GM12878 (cell line): Measurements from ENCODE around the gene TRAF3. TPM values are rescaled to one million over a fixed set of nuclear protein-coding genes. Genes with fewer than 3 reads are reported as not detected.

Source experiments
- ATAC-seq: fragments of 200-7000 bp; cut with Tn5 transposase; 3 replicates; pipeline ENCODE4 v1.9.1; 2020; ENCODE audit warnings: mild to moderate bottlenecking, moderate library complexity
- BruUV-seq: library from RNA; stranded (reverse); fragments of 400-500 nt; replicated peaks from 2 replicates; lab custom pipeline; 2021; lab: Mats Ljungman, UMichigan
- CTCF ChIA-PET: fragments of 300-600 bp; sonication (Branson Sonifier 250); formaldehyde crosslinking; extraction: SDS; loops from one replicate; lab custom pipeline; 2021; ENCODE audit warnings: inconsistent platforms; lab: Yijun Ruan, JAX
- POLR2A ChIA-PET: fragments of 350-600 bp; formaldehyde crosslinking; extraction: SDS; loops from one replicate; lab custom pipeline; 2021; ENCODE audit warnings: inconsistent platforms; lab: Charles Lee
- RAD21 ChIA-PET: fragments of 300-600 bp; sonication (Branson Sonifier 250); formaldehyde crosslinking; loops from one replicate; lab custom pipeline; 2023; ENCODE audit warnings: antibody characterized with exemption; ENCODE audit not compliant: unreplicated experiment; lab: Charles Lee
- SMC1A ChIA-PET: fragments of 300-600 bp; sonication (Branson Sonifier 250); formaldehyde crosslinking; loops from one replicate; lab custom pipeline; 2023; ENCODE audit not compliant: unreplicated experiment, uncharacterized antibody; lab: Charles Lee
- DNase-seq: peaks from one replicate; pipeline ENCODE4 v3.0.0-alpha.2; 2011; ENCODE audit warnings: low read depth, low spot score
- FAIRE-seq: peaks from 3 replicates; lab custom pipeline; 2011; peaks lifted over from hg19 to GRCh38; lab: Jason Lieb, UNC
- H2AFZ ChIP-seq: 2 replicates; pipeline ENCODE4 v1.6.0; 2011; ENCODE audit warnings: low read depth, low read length, control low read depth; ENCODE audit not compliant: control insufficient read depth
- H3K27ac ChIP-seq: 2 replicates; pipeline ENCODE4 v1.5.1; 2011; ENCODE audit warnings: control low read depth; ENCODE audit not compliant: control insufficient read depth, insufficient read depth
- H3K27me3 ChIP-seq, 2 experiments: replicated peaks in 1 of 2; 2 replicates each; pipeline versions ENCODE4 v1.6.0 to v1.6.1; 2011; ENCODE audit warnings: low read length in 1 of 2; ENCODE audit not compliant: control insufficient read depth in 2 of 2, insufficient read depth in 2 of 2
- H3K36me3 ChIP-seq, 2 experiments: 2 replicates each; pipeline ENCODE4 v1.5.1; 2011; ENCODE audit warnings: low read length in 1 of 2; ENCODE audit not compliant: control insufficient read depth in 2 of 2, insufficient read depth in 2 of 2
- H3K4me1 ChIP-seq: 2 replicates; pipeline ENCODE4 v1.6.1; 2011; ENCODE audit warnings: mild to moderate bottlenecking, low read length, moderate library complexity, mixed read lengths; ENCODE audit not compliant: control insufficient read depth, insufficient read depth
- H3K4me2 ChIP-seq: 2 replicates; pipeline ENCODE4 v1.6.0; 2011; ENCODE audit warnings: control low read depth; ENCODE audit not compliant: control insufficient read depth, insufficient read depth
- H3K4me3 ChIP-seq: fragments of 200-600 bp; sonication (generic); 2 replicates; pipeline ENCODE4 v1.5.1; 2016
- H3K79me2 ChIP-seq: 2 replicates; pipeline ENCODE4 v1.6.0; 2011; ENCODE audit warnings: low read length; ENCODE audit not compliant: control insufficient read depth, insufficient read depth
- H3K9ac ChIP-seq: 2 replicates; pipeline ENCODE4 v1.8.0; 2011; ENCODE audit warnings: low read length, control low read depth, mixed read lengths; ENCODE audit not compliant: control insufficient read depth, insufficient read depth
- H3K9me3 ChIP-seq: replicated peaks from 3 replicates; pipeline ENCODE4 v1.5.1; 2011; ENCODE audit warnings: mild to moderate bottlenecking, low read length; ENCODE audit not compliant: control insufficient read depth, insufficient read depth
- H4K20me1 ChIP-seq: 2 replicates; pipeline ENCODE4 v1.6.0; 2011; ENCODE audit not compliant: control insufficient read depth, insufficient read depth
- BACH1 ChIP-seq: fragments of 450-650 bp; IDR thresholded peaks from 2 replicates; pipeline ENCODE4 v1.6.1; 2017; ENCODE audit warnings: mild to moderate bottlenecking, borderline replicate concordance
- EED ChIP-seq: sonication (generic); IDR thresholded peaks from 2 replicates; pipeline ENCODE4 v1.6.1; 2016; ENCODE audit warnings: antibody characterized with exemption, low read depth
- FOS ChIP-seq: IDR thresholded peaks from 3 replicates; pipeline ENCODE4 v1.6.1; 2011; ENCODE audit warnings: borderline replicate concordance; ENCODE audit not compliant: insufficient read length; ENCODE audit errors: extremely low read depth
- IRF3 ChIP-seq: fragments of 450-650 bp; IDR thresholded peaks from 2 replicates; pipeline ENCODE4 v1.6.1; 2014; ENCODE audit warnings: mild to moderate bottlenecking
- MTA3 ChIP-seq: IDR thresholded peaks from 2 replicates; pipeline ENCODE4 v1.6.1; 2012; ENCODE audit warnings: low read length, inconsistent platforms, borderline replicate concordance
- NFXL1 ChIP-seq: fragments of 450-650 bp; IDR thresholded peaks from 2 replicates; pipeline ENCODE4 v1.6.1; 2017; ENCODE audit warnings: antibody characterized with exemption, mild to moderate bottlenecking, borderline replicate concordance
- SUPT20H ChIP-seq: IDR thresholded peaks from 2 replicates; pipeline ENCODE4 v1.6.1; 2011; ENCODE audit warnings: low read depth, mild to moderate bottlenecking, low read length, moderate library complexity, borderline replicate concordance; ENCODE audit not compliant: control insufficient read depth
- TBL1XR1 ChIP-seq: IDR thresholded peaks from 2 replicates; pipeline ENCODE4 v1.6.1; 2012; ENCODE audit warnings: low read depth, low read length, improper control_type of control experiment
- ZSCAN29 ChIP-seq: fragments of 450-650 bp; IDR thresholded peaks from 2 replicates; pipeline ENCODE4 v1.6.1; 2017; ENCODE audit warnings: mild to moderate bottlenecking, moderate library complexity
- WGBS: methylation state at CpG from one replicate; pipeline ENCODE4 v1.1.6; 2016; ENCODE audit warnings: low lambda C conversion rate; ENCODE audit not compliant: insufficient replicate concordance, insufficient coverage; ENCODE audit errors: missing lambda C conversion rate; 5-methylcytosine and 5-hydroxymethylcytosine counted together
- in situ Hi-C: fragments of 300-500 bp; cut with MboI; formaldehyde crosslinking; loops from 9 replicates; pipeline ENCODE4 v1.14.3; 2018; ENCODE audit warnings: mixed read lengths
- intact Hi-C: fragments of 100-400 bp; cut with micrococcal nuclease; formaldehyde crosslinking; loops from one replicate; pipeline ENCODE4 v1.14.2; 2022; ENCODE audit not compliant: unreplicated experiment
- polyA plus RNA-seq, 11 experiments: library from polyadenylated mRNA; depleted of rRNA in 4 of 11; unstranded in 6 of 11; stranded (reverse) in 5 of 11; fragments of >200 nt; fragmentation: Nextera tagmentation in 4 of 11; fragmentation: Illumina TruSeq in 1 of 11; extraction: Ambion mirVana in 4 of 11; extraction: Trizol in 1 of 11; gene quantifications; 1 replicate in 1 of 11; 2 replicates in 10 of 11; pipeline versions ENCODE4 v1.2.1 to v1.2.3, GENCODE V29; 2011 to 2016; ENCODE audit warnings: inconsistent platforms in 2 of 11, missing spikeins in 2 of 11, low read depth in 1 of 11
- total RNA-seq, 4 experiments: library from RNA; depleted of rRNA in 3 of 4; stranded (reverse); fragments of >200 nt in 3 of 4; fragmentation: Illumina TruSeq in 1 of 4; extraction: Trizol in 1 of 4; gene quantifications; 2 replicates each; pipeline versions ENCODE4 v1.2.1 to v1.2.3, GENCODE V29; 2013 to 2021

Gene TRAF3
- total and polyA plus RNA-seq, 10 of the 15 experiments (the other 5 are each of a cell fraction or from before 2014, with no cell fraction given), result 3.0 to 70.1 (median 36.5) TPM

GRCh38 chr14:102811971-102812370, 34.7 kb downstream of the TRAF3 start (continued):
- TF ChIP-seq MTA3 (no peak), NFXL1 (no peak), IRF3 (no peak)

GRCh38 chr14:102813691-102814090, 36.4 kb downstream of the TRAF3 start:
- H3K36me3 ChIP-seq, result peaks cover 11 to 13% of the 10 kb centered on the region in 2 experiments
- H3K9me3 ChIP-seq, result no peaks in the 10 kb centered on the region; the same call in 1 of the 3 replicates
- no peaks in the 10 kb centered on the region for H4K20me1 ChIP-seq
- DNase-seq, result no peak
- RAD21 ChIA-PET, result interaction anchor here (0.7 to 1.3 kb wide), 2 partner anchors 28 to 36 kb away, joined by 3 read pairs; no protein-coding TSS in a partner anchor
- no peak overlapping the region for H2AFZ ChIP-seq
- in situ Hi-C loops, result no loop called here
- peak overlapping the region; percentile 14; the same call in 1 of the 2 replicates for H3K4me3 ChIP-seq
- peaks cover 71% of the 10 kb centered on the region for H3K4me1 ChIP-seq
- H3K4me2 ChIP-seq, result no peak overlapping the region
- peaks cover 96% of the 10 kb centered on the region for H3K79me2 ChIP-seq
- H3K27ac ChIP-seq, result peak overlapping the region; percentile 64
- intact Hi-C loops, result no loop called here
- H3K27me3 ChIP-seq, result no peaks in the 10 kb centered on the region
- TF ChIP-seq EED (no peak), BACH1 (no peak), ZSCAN29 (no peak), SUPT20H (no peak), TBL1XR1 (no peak), FOS (no peak)
- TF ChIP-seq, all 136 proteins: peak for 0
- ChIA-PET POLR2A (interaction anchor here (0.5 to 0.7 kb wide), 4 partner anchors 23 to 37 kb away, joined by 3 to 5 read pairs (median 3); no protein-coding TSS in a partner anchor), CTCF (interaction anchor here (1.0 to 1.4 kb wide), 2 partner anchors 15 to 32 kb away, joined by 4 read pairs; no protein-coding TSS in a partner anchor), SMC1A (interaction anchor here (0.6 to 2.5 kb wide), 5 partner anchors 9 to 117 kb away, joined by 3 to 11 read pairs (median 3); no protein-coding TSS in a partner anchor)
- H3K9ac ChIP-seq, result no peak overlapping the region; the same call in 1 of the 2 replicates
- no peak for FAIRE-seq
- ATAC-seq, result no peak
- no TSS peak for BruUV-seq
- 84% methylated on average over 5 of the region's 5 CpGs for WGBS
